T-cell (primary cell): Measurements from ENCODE around the gene SEMA4G. TPM values are rescaled to one million over a fixed set of nuclear protein-coding genes. Genes with fewer than 3 reads are reported as not detected.

ENCODE experiments used
- ATAC-seq, 4 experiments: fragments of 200-7000 bp in 3 of 4; fragments of 150-1000 bp in 1 of 4; cut with Tn5 transposase; replicated peaks in 1 of 4; 1 replicate in 3 of 4; 2 replicates in 1 of 4; pipeline ENCODE4 v1.10.0; 2021; ENCODE audit warnings: moderate library complexity in 3 of 4, mild to moderate bottlenecking in 2 of 4, moderate number of reproducible peaks in 1 of 4
- CTCF ChIA-PET, 2 donors: fragments of 300-600 bp; sonication (Branson Sonifier 250); formaldehyde crosslinking; loops; one replicate each; lab custom pipeline; 2022; ENCODE audit warnings: antibody characterized with exemption in 2 of 2; lab: Charles Lee
- POLR2A ChIA-PET, 2 donors: fragments of 300-600 bp; sonication (Branson Sonifier 250); formaldehyde crosslinking; loops; one replicate each; lab custom pipeline; 2022; ENCODE audit warnings: antibody characterized with exemption in 2 of 2; lab: Charles Lee
- DNase-seq, 35 experiments: peaks; one replicate each; pipeline versions ENCODE4 v3.0.0 to v3.0.0-alpha.2; 2013 to 2023
- H3K27ac ChIP-seq: one replicate; pipeline ENCODE4 v1.5.1; 2013; ENCODE audit warnings: low read length
- H3K27me3 ChIP-seq, 2 experiments: replicated peaks in 1 of 2; 1 replicate in 1 of 2; 2 replicates in 1 of 2; pipeline versions ENCODE4 v1.6.1 to v1.7.0; 2013; ENCODE audit warnings: low read length in 1 of 2, mixed read lengths in 1 of 2; ENCODE audit not compliant: control insufficient read depth in 2 of 2, insufficient read depth in 2 of 2; ENCODE audit errors: extremely low read depth in 1 of 2
- H3K36me3 ChIP-seq, 2 donors: 1 replicate in 1 of 2; 2 replicates in 1 of 2; pipeline versions ENCODE4 v1.6.1 to v1.7.0; 2013; ENCODE audit warnings: low read length in 1 of 2; ENCODE audit not compliant: control insufficient read depth in 2 of 2, insufficient read depth in 1 of 2; ENCODE audit errors: extremely low read depth in 1 of 2
- H3K4me1 ChIP-seq, 2 experiments: 1 replicate in 1 of 2; 2 replicates in 1 of 2; pipeline versions ENCODE4 v1.6.1 to v1.7.0; 2013; ENCODE audit warnings: low read length in 2 of 2, mixed read lengths in 1 of 2; ENCODE audit not compliant: insufficient read depth in 2 of 2, control insufficient read depth in 1 of 2; ENCODE audit errors: extremely low read depth in 1 of 2
- H3K4me3 ChIP-seq, 2 donors: 1 replicate in 1 of 2; 2 replicates in 1 of 2; pipeline versions ENCODE4 v1.5.1 to v1.7.0; 2013; ENCODE audit warnings: mild to moderate bottlenecking in 2 of 2, low read length in 1 of 2, moderate library complexity in 1 of 2; ENCODE audit not compliant: control insufficient read depth in 1 of 2; ENCODE audit errors: extremely low read depth in 1 of 2
- H3K9me3 ChIP-seq: 2 replicates; pipeline ENCODE4 v1.7.0; 2013
- H3K27ac Mint-ChIP-seq, 2 donors: one replicate each; pipeline ENCODE4 v1.8.0; 2020 to 2021; ENCODE audit warnings: mild to moderate bottlenecking in 2 of 2, mixed read lengths in 2 of 2
- H3K27me3 Mint-ChIP-seq, 2 donors: one replicate each; pipeline ENCODE4 v1.8.0; 2021 to 2022; ENCODE audit warnings: mixed read lengths in 2 of 2
- H3K36me3 Mint-ChIP-seq: one replicate; pipeline ENCODE4 v1.8.0; 2021; ENCODE audit warnings: mixed read lengths
- H3K4me1 Mint-ChIP-seq, 3 donors: one replicate each; pipeline ENCODE4 v1.8.0; 2020 to 2022; ENCODE audit warnings: mixed read lengths in 3 of 3, mild to moderate bottlenecking in 1 of 3
- H3K4me3 Mint-ChIP-seq, 3 donors: one replicate each; pipeline ENCODE4 v1.8.0; 2020 to 2022; ENCODE audit warnings: mild to moderate bottlenecking in 3 of 3, mixed read lengths in 3 of 3, moderate library complexity in 3 of 3
- H3K9me3 Mint-ChIP-seq, 3 donors: one replicate each; pipeline ENCODE4 v1.8.0; 2020 to 2022; ENCODE audit warnings: mixed read lengths in 3 of 3
- WGBS: methylation state at CpG from one replicate; pipeline ENCODE4 v1.1.5; 2013; ENCODE audit warnings: missing lambda C conversion rate; ENCODE audit not compliant: insufficient coverage; 5-methylcytosine and 5-hydroxymethylcytosine counted together
- total RNA-seq, 35 experiments: library from RNA in 6 of 35; stranded (reverse) in 6 of 35; fragments of 120-200 nt in 1 of 35; gene quantifications; one replicate each; pipeline versions ENCODE4 v1.2.1 to v1.2.4 and lab custom pipeline; 2013 to 2026

SEMA4G gene
- total RNA-seq, 5 donors from 2014 or later (not counting 1 experiment from before 2014, with no cell fraction given), result 1.1 to 2.8 (median 1.4) TPM

- Histone ChIP-seq H3K4me1 (no peaks in the 10 kb centered on the region), H3K27ac (no peak overlapping the region), H3K9me3 (no peaks in the 10 kb centered on the region), H3K27me3 (no peaks in the 10 kb centered on the region), H3K4me3 (no peak overlapping the region), H3K36me3 (peaks cover 0 to 34% of the 10 kb centered on the region in 2 donors)
- H3K27me3 Mint-ChIP-seq, result no peaks in the 10 kb centered on the region
- no peak overlapping the region for H3K4me3 Mint-ChIP-seq
- peaks cover 48% of the 10 kb centered on the region for H3K36me3 Mint-ChIP-seq
- ChIA-PET CTCF (no interaction called here), POLR2A (no interaction called here)
- no peaks in the 10 kb centered on the region for H3K9me3 Mint-ChIP-seq
- H3K27ac Mint-ChIP-seq, result no peak overlapping the region
- DNase-seq, result no peak
- peaks cover 3 to 5% (median 4%) of the 10 kb centered on the region in 3 donors for H3K4me1 Mint-ChIP-seq
- no peak for ATAC-seq
These were observed 9.1 kb upstream of the SEMA4G start for GRCh38 chr10:100960251-100960650.

DNA sequence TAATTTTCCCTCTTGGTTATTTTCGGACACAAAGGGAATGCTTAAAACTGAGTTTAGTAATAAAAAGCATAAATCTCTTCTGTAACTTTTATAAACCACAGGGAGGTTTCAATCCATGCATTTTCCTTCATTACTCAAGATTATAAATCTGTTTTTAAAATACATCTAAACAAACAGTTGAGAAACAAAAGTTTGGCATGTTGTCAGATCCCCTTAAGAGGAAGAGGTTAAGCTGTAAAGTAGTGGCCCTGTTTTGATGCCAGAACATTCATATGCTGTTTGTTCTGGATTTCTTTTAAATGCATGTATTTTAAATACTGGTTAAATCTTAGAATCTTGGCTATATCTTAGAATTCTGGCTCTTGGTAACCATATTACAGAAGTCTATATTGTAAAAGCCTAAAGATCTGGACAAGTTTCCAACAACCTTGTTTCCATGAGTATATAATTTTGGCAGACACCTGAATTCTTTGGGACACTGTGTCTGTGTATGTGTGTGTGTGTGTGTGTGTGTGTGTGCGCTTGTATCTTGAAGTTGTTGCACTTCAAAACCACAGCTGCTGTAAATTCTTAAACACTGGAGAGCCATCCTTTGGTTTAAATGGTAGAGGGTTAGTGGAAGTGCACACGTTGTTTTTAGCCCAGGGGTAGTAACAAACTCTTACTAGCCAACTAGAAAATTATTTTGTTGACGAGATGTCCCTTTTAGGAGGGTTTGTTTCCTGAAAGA, 6.8 kb upstream of the SEMA4G start:
- ATAC-seq (no peak), DNase-seq (no peak)
- Mint-ChIP-seq H3K27me3 (no peaks in the 10 kb centered on the region), H3K27ac (no peak overlapping the region), H3K4me3 (no peak overlapping the region), H3K36me3 (peaks cover 36% of the 10 kb centered on the region), H3K4me1 (peaks cover 0 to 5% (median 0%) of the 10 kb centered on the region in 3 donors), H3K9me3 (no peaks in the 10 kb centered on the region)
- ChIA-PET CTCF (interaction anchor here in 1 of 2 donors (0.6 kb wide), 1 partner anchor 444 kb away, joined by 3 read pairs; no protein-coding TSS in a partner anchor), POLR2A (no interaction called here)
- no CpG with 5 or more reads among the region's 4 CpGs for WGBS
- Histone ChIP-seq H3K36me3 (peaks cover 0 to 36% of the 10 kb centered on the region in 2 donors), H3K9me3 (no peaks in the 10 kb centered on the region), H3K4me3 (no peak overlapping the region), H3K27ac (no peak overlapping the region), H3K27me3 (no peaks in the 10 kb centered on the region), H3K4me1 (no peaks in the 10 kb centered on the region)

DNA sequence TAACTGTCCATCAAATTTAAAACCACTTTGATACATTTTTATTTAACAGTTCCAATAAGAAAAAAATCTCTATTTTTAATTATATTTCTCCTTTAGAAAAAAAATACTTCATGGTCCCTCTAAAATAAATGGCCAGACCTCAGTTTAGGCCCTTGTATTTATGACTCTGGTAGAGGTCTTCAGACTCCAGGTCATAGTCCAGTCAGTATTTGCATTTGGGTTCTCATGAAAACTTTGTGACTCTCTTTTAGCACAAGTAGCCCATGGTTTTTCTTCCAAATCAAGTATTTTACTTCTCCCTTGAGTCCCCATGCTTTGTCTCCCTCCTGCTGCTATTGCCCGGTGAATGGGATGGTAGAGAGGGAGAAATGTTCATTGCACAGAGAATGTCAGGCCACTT, 5.5 kb upstream of the SEMA4G start:
- DNase-seq (no peak), ATAC-seq (no peak)
- CTCF ChIA-PET, result no interaction called here
- Histone ChIP-seq H3K4me3 (no peak overlapping the region), H3K4me1 (peaks cover 0 to 2% of the 10 kb centered on the region in 2 experiments), H3K27me3 (peaks cover 0 to 1% of the 10 kb centered on the region in 2 experiments), H3K9me3 (no peaks in the 10 kb centered on the region), H3K36me3 (peaks cover 0 to 27% of the 10 kb centered on the region in 2 donors), H3K27ac (no peak overlapping the region)
- H3K4me1 Mint-ChIP-seq, result peaks cover 4 to 9% (median 7%) of the 10 kb centered on the region in 3 donors
- POLR2A ChIA-PET, result no interaction called here
- no peaks in the 10 kb centered on the region for H3K9me3 Mint-ChIP-seq
- no CpG with 5 or more reads among the region's 1 CpG for WGBS
- peaks cover 0 to 4% of the 10 kb centered on the region in 2 donors for H3K27me3 Mint-ChIP-seq
- H3K36me3 Mint-ChIP-seq, result peaks cover 31% of the 10 kb centered on the region
- no peak overlapping the region for H3K4me3 Mint-ChIP-seq
- no peak overlapping the region for H3K27ac Mint-ChIP-seq

DNA sequence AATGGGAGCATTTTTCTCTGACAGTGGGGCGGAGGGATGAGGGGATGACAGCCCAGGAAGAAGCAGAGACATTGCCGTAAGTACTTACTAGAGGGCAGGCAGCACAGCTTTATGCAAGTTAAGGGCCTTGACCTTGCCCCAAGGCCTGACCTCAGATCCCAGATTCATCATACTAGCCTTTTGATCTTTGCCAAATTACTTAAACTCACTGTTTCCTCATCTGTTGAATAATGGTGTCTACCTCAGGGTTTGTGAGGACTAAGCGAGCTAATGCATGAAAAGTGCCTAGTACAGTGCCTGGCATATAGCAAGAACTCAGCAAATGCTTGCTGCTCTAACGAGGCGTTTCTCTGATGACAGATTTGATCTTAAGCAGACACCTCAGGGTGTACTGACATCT, 3.5 kb upstream of the SEMA4G start:
- CTCF ChIA-PET, result no interaction called here
- WGBS, result 87% methylated on average over 3 of the region's 5 CpGs

GRCh38 chr10:100966887-100967286, 2.4 kb upstream of the SEMA4G start:
- ChIA-PET POLR2A (interaction anchor here in 1 of 2 donors (0.6 kb wide), 1 partner anchor 1351 kb away, joined by 5 read pairs; no protein-coding TSS in a partner anchor), CTCF (interaction anchor here in 1 of 2 donors (0.5 kb wide), 1 partner anchor 161 kb away, joined by 3 read pairs; no protein-coding TSS in a partner anchor)
- WGBS, result no CpG with 5 or more reads among the region's 2 CpGs
- Mint-ChIP-seq H3K36me3 (peaks cover 12% of the 10 kb centered on the region), H3K4me3 (no peak overlapping the region), H3K4me1 (peaks cover 8 to 18% (median 12%) of the 10 kb centered on the region in 3 donors), H3K9me3 (no peaks in the 10 kb centered on the region), H3K27ac (no peak overlapping the region), H3K27me3 (peaks cover 0 to 4% of the 10 kb centered on the region in 2 donors)
- peaks cover 3 to 14% of the 10 kb centered on the region in 2 experiments for H3K4me1 ChIP-seq
- no peak overlapping the region for H3K4me3 ChIP-seq
- ATAC-seq (no peak), DNase-seq (no peak)
- H3K9me3 ChIP-seq, result no peaks in the 10 kb centered on the region
- no peak overlapping the region for H3K27ac ChIP-seq
- peaks cover 0 to 16% of the 10 kb centered on the region in 2 donors for H3K36me3 ChIP-seq
- peaks cover 0 to 11% of the 10 kb centered on the region in 2 experiments for H3K27me3 ChIP-seq

More for the DNA sequence above, 3.5 kb upstream of the SEMA4G start:
- Histone ChIP-seq H3K9me3 (no peaks in the 10 kb centered on the region), H3K4me3 (no peak overlapping the region), H3K36me3 (peaks cover 0 to 18% of the 10 kb centered on the region in 2 donors), H3K27ac (no peak overlapping the region), H3K27me3 (peaks cover 0 to 11% of the 10 kb centered on the region in 2 experiments), H3K4me1 (peaks cover 3 to 14% of the 10 kb centered on the region in 2 experiments)
- H3K27me3 Mint-ChIP-seq, result peaks cover 0 to 4% of the 10 kb centered on the region in 2 donors
- H3K9me3 Mint-ChIP-seq, result no peaks in the 10 kb centered on the region
- no peak overlapping the region for H3K4me3 Mint-ChIP-seq
- no peak overlapping the region for H3K27ac Mint-ChIP-seq
- POLR2A ChIA-PET, result interaction anchor here in 1 of 2 donors (0.6 kb wide), 1 partner anchor 31 kb away, joined by 5 read pairs; no protein-coding TSS in a partner anchor
- no peak for DNase-seq
- H3K4me1 Mint-ChIP-seq, result peaks cover 8 to 18% (median 12%) of the 10 kb centered on the region in 3 donors
- H3K36me3 Mint-ChIP-seq, result peaks cover 17% of the 10 kb centered on the region
- no peak for ATAC-seq

DNA sequence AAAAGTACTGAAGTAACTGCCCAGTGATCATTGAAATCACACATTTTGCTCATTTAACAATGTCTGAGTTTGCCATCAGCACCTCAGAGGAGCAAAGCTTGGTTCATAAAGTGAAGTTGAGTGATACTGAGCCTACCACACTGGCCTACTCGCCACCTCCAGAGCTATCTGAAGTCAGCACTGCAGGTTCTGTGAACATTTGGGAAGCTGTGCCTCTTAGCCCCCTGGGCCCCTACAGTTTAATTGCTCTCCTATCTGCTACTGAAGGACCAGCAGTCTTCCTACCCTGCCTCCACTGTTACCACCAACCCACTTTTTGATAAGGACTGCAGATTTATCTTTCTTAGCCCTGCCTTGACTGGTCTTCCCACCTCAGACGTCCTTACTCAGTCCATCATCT, 2.0 kb upstream of the SEMA4G start:
- WGBS, result 71% methylated on average over 1 of the region's 2 CpGs
- POLR2A ChIA-PET, result interaction anchor here in 1 of 2 donors (0.6 kb wide), 1 partner anchor 1352 kb away, joined by 5 read pairs; no protein-coding TSS in a partner anchor
- no peak overlapping the region for H3K27ac Mint-ChIP-seq

More for the DNA sequence above, 2.0 kb upstream of the SEMA4G start:
- peaks cover 3 to 14% of the 10 kb centered on the region in 2 experiments for H3K4me1 ChIP-seq
- CTCF ChIA-PET, result interaction anchor here in 1 of 2 donors (0.5 kb wide), 1 partner anchor 161 kb away, joined by 3 read pairs; no protein-coding TSS in a partner anchor
- no peaks in the 10 kb centered on the region for H3K9me3 ChIP-seq
- H3K27ac ChIP-seq, result no peak overlapping the region
- Mint-ChIP-seq H3K4me3 (no peak overlapping the region), H3K9me3 (no peaks in the 10 kb centered on the region), H3K36me3 (peaks cover 8% of the 10 kb centered on the region), H3K4me1 (peaks cover 8 to 18% (median 12%) of the 10 kb centered on the region in 3 donors), H3K27me3 (peaks cover 0 to 4% of the 10 kb centered on the region in 2 donors)
- DNase-seq (no peak), ATAC-seq (no peak)
- peaks cover 0 to 11% of the 10 kb centered on the region in 2 donors for H3K36me3 ChIP-seq
- H3K4me3 ChIP-seq, result no peak overlapping the region
- peaks cover 0 to 11% of the 10 kb centered on the region in 2 experiments for H3K27me3 ChIP-seq
